ENCODE measurements around the gene SPTLC2.
"Not testable (repeated sequence)": the region's sequence is repeated elsewhere in the genome, so short reads cannot be mapped to it uniquely, and the experiment has no call there.

Gene SPTLC2

GRCh38 chr14:77590845-77591485, 25.5 kb downstream of the SPTLC2 start:
- in situ Hi-C loops (cut with MboI; ENCODE audit: low sequenced_read_pairs), result no loop called here

- in situ Hi-C loops (cut with MboI; ENCODE audit: low sequenced_read_pairs), result no loop called here
Measured at GRCh38 chr14:77589099-77589498, 27.3 kb downstream of the SPTLC2 start.

GRCh38 chr14:77588411-77589025, 27.9 kb downstream of the SPTLC2 start:
- in situ Hi-C loops (cut with MboI; ENCODE audit: low sequenced_read_pairs), result not testable (repeated sequence)

GRCh38 chr14:77585385-77585784, 31.1 kb downstream of the SPTLC2 start:
- in situ Hi-C loops (cut with MboI; ENCODE audit: low sequenced_read_pairs), result no loop called here

- in situ Hi-C loops (cut with MboI; ENCODE audit: low sequenced_read_pairs), result no loop called here
Measured at GRCh38 chr14:77584809-77585208, 31.6 kb downstream of the SPTLC2 start.

GRCh38 chr14:77583657-77584056, 32.8 kb downstream of the SPTLC2 start:
- in situ Hi-C loops (cut with MboI; ENCODE audit: low sequenced_read_pairs), result no loop called here

- in situ Hi-C loops (cut with MboI; ENCODE audit: low sequenced_read_pairs), result no loop called here
Measured at GRCh38 chr14:77582511-77582910, 33.9 kb downstream of the SPTLC2 start.

GRCh38 chr14:77580964-77581505, 35.4 kb downstream of the SPTLC2 start:
- in situ Hi-C loops (cut with MboI; ENCODE audit: low sequenced_read_pairs), result no loop called here

- in situ Hi-C loops (cut with MboI; ENCODE audit: low sequenced_read_pairs), result no loop called here
Measured at GRCh38 chr14:77580477-77580876, 36.0 kb downstream of the SPTLC2 start.

- in situ Hi-C loops (cut with MboI; ENCODE audit: low sequenced_read_pairs), result no loop called here
Measured at GRCh38 chr14:77579780-77580179, 36.7 kb downstream of the SPTLC2 start.

GRCh38 chr14:77579065-77579464, 37.4 kb downstream of the SPTLC2 start:
- in situ Hi-C loops (cut with MboI; ENCODE audit: low sequenced_read_pairs), result no loop called here

- in situ Hi-C loops (cut with MboI; ENCODE audit: low sequenced_read_pairs), result no loop called here
Measured at GRCh38 chr14:77574446-77575115, 41.9 kb downstream of the SPTLC2 start.

GRCh38 chr14:77573964-77574363, 42.5 kb downstream of the SPTLC2 start:
- in situ Hi-C loops (cut with MboI; ENCODE audit: low sequenced_read_pairs), result no loop called here

- in situ Hi-C loops (cut with MboI; ENCODE audit: low sequenced_read_pairs), result no loop called here
Measured at GRCh38 chr14:77570706-77571268, 45.6 kb downstream of the SPTLC2 start.

GRCh38 chr14:77565994-77566305, 50.5 kb downstream of the SPTLC2 start:
- in situ Hi-C loops (cut with MboI; ENCODE audit: low sequenced_read_pairs), result no loop called here

GRCh38 chr14:77565289-77565993, 51.0 kb downstream of the SPTLC2 start:
- in situ Hi-C loops (cut with MboI; ENCODE audit: low sequenced_read_pairs), result no loop called here

- in situ Hi-C loops (cut with MboI; ENCODE audit: low sequenced_read_pairs), result no loop called here
Measured at GRCh38 chr14:77562681-77563080, 53.8 kb downstream of the SPTLC2 start.

- in situ Hi-C loops (cut with MboI; ENCODE audit: low sequenced_read_pairs), result no loop called here
Measured at GRCh38 chr14:77561881-77562280, 54.6 kb downstream of the SPTLC2 start.

- in situ Hi-C loops (cut with MboI; ENCODE audit: low sequenced_read_pairs), result no loop called here
Measured at GRCh38 chr14:77559381-77559780, 57.1 kb downstream of the SPTLC2 start.

- in situ Hi-C loops (cut with MboI; ENCODE audit: low sequenced_read_pairs), result no loop called here
Measured at GRCh38 chr14:77557391-77557790, 59.0 kb downstream of the SPTLC2 start.

- in situ Hi-C loops (cut with MboI; ENCODE audit: low sequenced_read_pairs), result no loop called here
Measured at GRCh38 chr14:77556946-77557345, 59.5 kb downstream of the SPTLC2 start.
